Adrenal gland (tissue), 12 donors: ENCODE data around the gene C12orf57. TPM values are rescaled to one million over a fixed set of nuclear protein-coding genes. Genes with fewer than 3 reads are reported as not detected.
A peak's percentile ranks its signal among the peaks of the same experiment; 100 is the strongest.
"Not testable (repeated sequence)": the region's sequence is repeated elsewhere in the genome, so short reads cannot be mapped to it uniquely, and the experiment has no call there.

Experiments used
- DNase-seq, 7 donors: peaks; one replicate each; pipeline ENCODE4 v3.0.0-alpha.2; 2019 to 2020
- H3K27ac ChIP-seq, 5 donors: fragments of 200-600 bp; sonication (generic) in 4 of 5; 1 replicate in 3 of 5; 2 replicates in 2 of 5; pipeline versions ENCODE4 v1.5.1 to v1.8.0; 2016 to 2020; ENCODE audit warnings: mild to moderate bottlenecking in 1 of 5
- H3K27me3 ChIP-seq: fragments of 200-600 bp; 2 replicates; pipeline ENCODE4 v1.8.0; 2021
- H3K36me3 ChIP-seq, 2 donors: fragments of 200-600 bp; replicated peaks in 1 of 2; 1 replicate in 1 of 2; 2 replicates in 1 of 2; pipeline versions ENCODE4 v1.5.1 to v1.8.0; 2018 to 2022
- H3K4me1 ChIP-seq, 2 donors: fragments of 200-600 bp; replicated peaks in 1 of 2; 1 replicate in 1 of 2; 2 replicates in 1 of 2; pipeline versions ENCODE4 v1.5.1 to v1.8.0; 2018 to 2021
- H3K4me3 ChIP-seq, 4 donors: fragments of 200-600 bp; sonication (generic) in 3 of 4; one replicate each; pipeline ENCODE4 v1.5.1; 2016 to 2018
- H3K9me3 ChIP-seq, 3 donors: fragments of 200-600 bp; sonication (generic) in 1 of 3; replicated peaks in 1 of 3; 1 replicate in 2 of 3; 2 replicates in 1 of 3; pipeline versions ENCODE4 v1.5.1 to v1.8.0; 2016 to 2021
- POLR2A ChIP-seq, 2 donors: fragments of 450-650 bp; IDR thresholded peaks; one replicate each; pipeline ENCODE4 v1.6.1; 2017; ENCODE audit warnings: antibody characterized with exemption in 2 of 2, mild to moderate bottlenecking in 2 of 2, moderate library complexity in 1 of 2
- WGBS, 4 donors: extraction: QIAGEN DNeasy Blood & Tissue Kit in 2 of 4; methylation state at CpG; one replicate each; pipeline versions ENCODE4 v1.1.5 to v1.1.7; 2013 to 2017; 5-methylcytosine and 5-hydroxymethylcytosine counted together
- intact Hi-C, 2 donors: fragments of 100-400 bp; cut with DNase I; formaldehyde crosslinking; loops; one replicate each; pipeline versions ENCODE4 v1.14.1 to v1.15.0; 2022 to 2023
- polyA plus RNA-seq, 3 donors: library from polyadenylated mRNA; stranded (reverse); fragments of 200-250 nt in 2 of 3; fragments of 350-450 nt in 1 of 3; fragmentation: Illumina TruSeq in 1 of 3; extraction: RNeasy Lipid Tissue Mini Kit (QIAGEN cat#74804) in 1 of 3; gene quantifications; one replicate each; pipeline ENCODE4 v1.2.3, GENCODE V29; 2013 to 2014
- total RNA-seq, 9 donors: library from RNA; depleted of rRNA in 4 of 9; stranded (reverse); fragments of >200 nt in 4 of 9; fragments of 120-200 nt in 1 of 9; fragmentation: NEBNext Ultra II Directional in 1 of 9; extraction: Animal tissue kit (Norgen Biotek cat#: 25700) in 1 of 9; gene quantifications; one replicate each; pipeline versions ENCODE4 v1.1.0 to v1.2.4, GENCODE V29; 2013 to 2023
- TF ChIP-seq, protein P1 (sequence below), 6 experiments: fragments of 450-650 bp in 4 of 6; fragments of 200-600 bp in 2 of 6; sonication (generic) in 1 of 6; IDR thresholded peaks; 1 replicate in 5 of 6; 2 replicates in 1 of 6; pipeline versions ENCODE4 v1.5.1 to v1.8.0; 2016 to 2021; ENCODE audit warnings: antibody characterized with exemption in 6 of 6, mild to moderate bottlenecking in 2 of 6, moderate library complexity in 1 of 6
- donor health status: healthy with polysubstance abuse.
- donor health status: Bipolar disorder and iron deficiency.
- donor health status: DM: yes; HTN: yes; CAD: no.
- donor health status: DM: no; HTN: no; CAD: no.
- donor health status: DM: no; HTN: no; CAD: no.
- donor health status: DM: yes; HTN: yes; CAD: no.

The C12orf57 gene
- total and polyA plus RNA-seq, 12 donors: 58.4 to 505 (median 277) TPM

DNA sequence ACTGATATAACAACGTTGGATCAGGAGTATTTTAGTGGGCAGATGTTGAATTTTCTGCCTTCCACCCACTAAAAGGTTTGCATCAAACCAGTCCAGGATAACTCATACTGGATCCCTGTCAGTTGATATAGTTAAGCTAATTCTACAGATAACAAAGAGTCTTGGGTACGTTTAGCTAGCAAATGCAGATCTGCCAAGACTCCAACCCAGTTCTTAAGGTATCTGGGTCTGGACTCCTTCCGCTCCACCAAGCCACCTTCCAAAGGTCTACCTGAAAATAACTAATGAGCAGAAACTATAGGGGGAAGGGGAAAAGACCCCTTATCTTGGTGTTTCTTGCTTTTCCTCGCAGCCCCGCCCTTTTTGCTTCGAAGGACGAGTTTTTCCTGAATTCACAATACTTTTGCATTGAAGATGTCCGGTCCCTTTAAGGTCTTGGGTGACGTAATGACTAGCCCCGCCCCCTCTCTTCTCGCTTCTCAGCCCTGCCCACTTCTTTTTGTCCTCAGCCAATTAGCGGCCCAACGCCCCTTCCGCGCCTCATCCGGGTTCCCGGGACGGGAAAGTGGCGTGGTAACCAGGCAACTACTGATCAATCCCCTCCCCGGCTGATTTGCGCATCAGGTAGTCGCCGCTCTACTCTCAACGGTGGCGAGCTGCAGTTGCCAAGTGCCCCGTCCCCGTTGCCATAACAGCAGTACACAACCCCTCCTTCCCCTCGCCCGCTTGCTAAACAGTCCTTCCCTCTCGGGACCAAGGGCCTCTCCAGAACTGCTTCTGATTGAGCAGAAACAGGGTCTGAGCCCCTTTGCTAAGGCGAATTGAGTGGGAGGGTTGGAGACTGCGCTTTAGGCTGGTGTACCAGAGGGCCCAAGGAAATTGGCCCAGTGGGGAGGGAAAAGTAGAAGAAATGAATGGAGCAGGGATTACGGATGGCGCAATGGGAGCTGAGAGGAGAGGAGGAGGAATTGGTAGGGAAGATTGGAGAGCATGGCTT is 39.2 kb upstream of the C12orf57 start, which contains the start of gene LRRC23:
Gene LRRC23 (plus strand): TSS at position 543 of the 997 bp plus-strand sequence. CDS start 812 bp downstream, outside the sequence.
- H3K4me3 ChIP-seq: peak within 1 kb of the TSS in 3 of 4 donors; percentile 57 to 87 (median 77)
- peak in 1 of 2 donors; percentile 39 for TF ChIP-seq POLR2A (IDR thresholded peaks at IDR 0.05)
- TF ChIP-seq, protein P1, sequence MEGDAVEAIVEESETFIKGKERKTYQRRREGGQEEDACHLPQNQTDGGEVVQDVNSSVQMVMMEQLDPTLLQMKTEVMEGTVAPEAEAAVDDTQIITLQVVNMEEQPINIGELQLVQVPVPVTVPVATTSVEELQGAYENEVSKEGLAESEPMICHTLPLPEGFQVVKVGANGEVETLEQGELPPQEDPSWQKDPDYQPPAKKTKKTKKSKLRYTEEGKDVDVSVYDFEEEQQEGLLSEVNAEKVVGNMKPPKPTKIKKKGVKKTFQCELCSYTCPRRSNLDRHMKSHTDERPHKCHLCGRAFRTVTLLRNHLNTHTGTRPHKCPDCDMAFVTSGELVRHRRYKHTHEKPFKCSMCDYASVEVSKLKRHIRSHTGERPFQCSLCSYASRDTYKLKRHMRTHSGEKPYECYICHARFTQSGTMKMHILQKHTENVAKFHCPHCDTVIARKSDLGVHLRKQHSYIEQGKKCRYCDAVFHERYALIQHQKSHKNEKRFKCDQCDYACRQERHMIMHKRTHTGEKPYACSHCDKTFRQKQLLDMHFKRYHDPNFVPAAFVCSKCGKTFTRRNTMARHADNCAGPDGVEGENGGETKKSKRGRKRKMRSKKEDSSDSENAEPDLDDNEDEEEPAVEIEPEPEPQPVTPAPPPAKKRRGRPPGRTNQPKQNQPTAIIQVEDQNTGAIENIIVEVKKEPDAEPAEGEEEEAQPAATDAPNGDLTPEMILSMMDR (IDR thresholded peaks at IDR 0.05): no peak
- H3K36me3 ChIP-seq: no peaks in the 10 kb centered on the region
- no peaks in the 10 kb centered on the region for H3K27me3 ChIP-seq
- intact Hi-C loops: no loop called here
- peaks cover 5 to 12% of the 10 kb centered on the region in 2 donors for H3K4me1 ChIP-seq
- peak; percentile 96 to 100 (median 98) for DNase-seq
- no peaks in the 10 kb centered on the region for H3K9me3 ChIP-seq
- peak within 1 kb of the TSS; percentile 30 to 84 (median 53) for H3K27ac ChIP-seq
- 4 to 12% (median 6%) methylated on average over 14 to 34 of the region's 34 CpGs for WGBS, 4 donors

DNA sequence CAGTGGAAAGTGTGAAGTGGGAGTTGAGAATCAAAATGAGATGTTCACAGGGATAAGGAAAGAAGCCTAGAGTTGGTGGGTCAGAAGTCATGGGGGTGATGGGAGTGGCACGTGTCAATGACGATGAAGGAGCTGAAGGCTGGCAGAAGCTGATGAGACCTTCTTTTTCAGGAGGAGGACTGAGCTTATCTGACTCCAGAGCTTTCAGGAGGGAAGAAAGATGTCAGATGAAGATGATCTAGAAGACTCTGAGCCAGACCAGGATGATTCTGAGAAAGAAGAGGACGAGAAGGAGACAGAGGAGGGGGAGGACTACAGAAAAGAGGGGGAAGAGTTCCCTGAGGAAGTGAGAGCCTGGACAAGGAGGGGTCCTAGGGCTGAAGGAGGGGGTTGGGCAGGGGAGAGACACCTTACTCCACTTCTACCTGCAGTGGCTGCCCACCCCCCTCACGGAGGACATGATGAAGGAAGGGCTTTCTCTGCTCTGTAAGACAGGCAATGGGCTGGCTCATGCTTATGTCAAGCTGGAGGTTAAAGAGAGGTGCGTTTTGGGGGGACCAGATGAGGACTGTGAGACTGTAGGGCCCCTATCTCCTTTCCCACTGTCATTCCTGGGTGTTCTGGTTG is 38.3 kb upstream of the C12orf57 start:
- H3K27ac ChIP-seq: peak overlapping the region in 1 of 5 donors; percentile 78
- no peak for DNase-seq
- intact Hi-C loops: no loop called here
- TF ChIP-seq POLR2A (IDR thresholded peaks at IDR 0.05): no peak
- TF ChIP-seq, protein P1 (IDR thresholded peaks at IDR 0.05): no peak
- no peaks in the 10 kb centered on the region for H3K9me3 ChIP-seq
- H3K4me1 ChIP-seq: peaks cover 5 to 12% of the 10 kb centered on the region in 2 donors
- H3K27me3 ChIP-seq: no peaks in the 10 kb centered on the region
- H3K4me3 ChIP-seq: peak overlapping the region in 2 of 4 donors; percentile 57 to 77
- 61 to 74% (median 65%) methylated on average over 5 of the region's 5 CpGs for WGBS, 4 donors
- H3K36me3 ChIP-seq: no peaks in the 10 kb centered on the region

DNA sequence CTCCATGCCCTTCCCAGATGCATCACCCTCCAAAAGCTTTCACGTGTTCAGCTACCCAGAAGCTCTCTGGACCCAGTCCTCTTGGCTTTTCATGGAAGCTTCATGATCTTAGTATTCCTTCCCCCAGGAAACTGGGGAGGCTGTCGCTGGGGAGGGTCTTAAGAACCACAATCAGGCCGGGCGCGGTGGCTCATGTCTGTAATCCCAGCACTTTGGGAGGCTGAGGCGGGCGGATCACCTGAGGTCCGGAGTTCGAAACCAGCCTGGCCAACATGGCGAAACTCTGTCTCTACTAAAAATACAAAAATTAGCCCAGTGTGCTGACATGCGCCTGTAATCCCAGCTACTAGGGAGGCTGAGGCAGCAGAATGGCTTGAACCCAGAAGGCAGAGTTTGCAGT is 35.7 kb upstream of the C12orf57 start:
- H3K36me3 ChIP-seq, H3K4me3 ChIP-seq, H3K27ac ChIP-seq, H3K9me3 ChIP-seq, DNase-seq, H3K27me3 ChIP-seq, intact Hi-C loops: not testable (repeated sequence)
- H3K4me1 ChIP-seq: peaks cover 5 to 12% of the 10 kb centered on the region in 2 donors
- 90 to 97% (median 94%) methylated on average over 10 to 11 of the region's 11 CpGs for WGBS, 4 donors

DNA sequence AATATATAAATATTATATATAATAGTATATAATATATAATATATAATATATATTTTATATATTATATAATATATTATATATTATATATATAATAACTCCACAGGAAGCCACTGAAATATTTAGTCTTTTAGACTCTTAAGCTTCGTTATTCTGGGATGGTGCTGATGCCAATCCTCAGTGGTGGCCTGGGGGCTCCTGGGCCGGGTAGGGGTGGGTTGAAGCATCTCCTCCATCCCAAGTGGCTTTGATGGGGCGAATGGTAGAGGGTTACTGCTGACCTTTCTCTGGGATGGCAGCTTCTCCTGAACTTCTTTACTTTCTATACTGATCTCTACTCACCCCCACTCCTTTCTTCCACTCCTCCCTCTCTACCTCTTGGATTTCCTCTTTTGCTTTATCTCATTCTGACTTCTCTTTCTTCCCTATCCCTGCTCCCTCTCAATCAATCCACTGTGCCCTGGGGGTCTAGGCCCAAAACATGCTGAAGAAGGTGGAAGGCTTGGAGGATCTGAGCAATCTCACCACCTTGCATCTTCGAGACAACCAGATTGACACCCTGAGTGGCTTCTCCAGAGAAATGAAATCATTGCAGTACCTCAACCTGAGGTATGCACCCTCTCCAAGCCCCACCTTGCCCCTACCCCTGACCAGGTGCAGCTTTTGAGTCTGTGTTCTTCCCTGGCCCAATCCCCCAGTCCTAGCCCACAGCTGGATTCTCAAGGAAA is 34.2 kb upstream of the C12orf57 start:
- no peak for DNase-seq
- WGBS, 4 donors: 85 to 89% (median 88%) methylated on average over 4 of the region's 4 CpGs
- no peaks in the 10 kb centered on the region for H3K27me3 ChIP-seq
- no peak overlapping the region for H3K27ac ChIP-seq
- H3K4me3 ChIP-seq: no peak overlapping the region
- no peaks in the 10 kb centered on the region for H3K9me3 ChIP-seq
- TF ChIP-seq, protein P1 (IDR thresholded peaks at IDR 0.05): no peak
- TF ChIP-seq POLR2A (IDR thresholded peaks at IDR 0.05): no peak
- H3K4me1 ChIP-seq: peaks cover 6 to 12% of the 10 kb centered on the region in 2 donors
- no peaks in the 10 kb centered on the region for H3K36me3 ChIP-seq
- intact Hi-C loops: no loop called here
